NCI-H526 treated with DMSO at 0.1 percent for 48 hours (cell line): ENCODE data around the gene MYL6.
"Not testable (repeated sequence)": the region's sequence is repeated elsewhere in the genome, so short reads cannot be mapped to it uniquely, and the experiment has no call there.

ENCODE experiments used
- DNase-seq: peaks from one replicate; lab custom pipeline; 2025; lab: John Stamatoyannopoulos, UW

Gene MYL6

DNA sequence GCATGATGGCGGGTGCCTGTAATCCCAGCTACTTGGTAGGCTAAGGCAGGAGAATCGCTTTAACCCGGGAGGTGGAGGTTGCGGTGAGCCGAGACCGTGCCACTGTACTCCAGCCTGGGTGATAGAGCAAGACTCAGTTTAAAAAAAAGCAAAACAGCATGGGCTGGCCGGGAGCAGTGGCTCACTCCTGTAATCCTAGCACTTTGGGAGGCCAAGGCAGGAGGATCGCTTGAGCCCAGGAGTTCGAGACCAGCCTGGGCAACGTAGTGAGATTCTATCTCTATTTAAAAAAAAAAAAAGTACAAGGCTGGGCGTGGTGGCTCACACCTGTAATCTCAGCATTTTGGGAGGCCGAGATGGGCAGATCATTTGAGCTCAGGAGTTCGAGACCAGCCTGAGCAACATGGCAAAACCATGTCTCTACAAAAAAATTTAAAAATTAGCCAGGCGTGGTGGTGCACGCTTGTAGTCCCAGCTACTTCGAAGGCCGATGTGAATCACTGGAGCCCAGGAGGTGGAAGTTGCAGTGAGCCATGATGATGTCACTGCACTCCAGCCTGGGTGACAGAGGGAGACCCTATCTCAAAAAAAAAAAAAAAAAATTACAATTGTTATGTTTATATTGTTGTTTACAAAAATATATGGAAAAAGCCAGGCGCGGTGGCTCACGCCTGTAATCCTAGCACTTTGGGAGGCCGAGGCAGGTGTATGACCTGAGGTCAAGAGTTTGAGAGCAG lies 1.5 kb upstream of the MYL6 start:
- not testable (repeated sequence) for DNase-seq

GRCh38 chr12:56157201-56158028 lies 744 bp upstream of the MYL6 start:
- peak; percentile 74 for DNase-seq

DNA sequence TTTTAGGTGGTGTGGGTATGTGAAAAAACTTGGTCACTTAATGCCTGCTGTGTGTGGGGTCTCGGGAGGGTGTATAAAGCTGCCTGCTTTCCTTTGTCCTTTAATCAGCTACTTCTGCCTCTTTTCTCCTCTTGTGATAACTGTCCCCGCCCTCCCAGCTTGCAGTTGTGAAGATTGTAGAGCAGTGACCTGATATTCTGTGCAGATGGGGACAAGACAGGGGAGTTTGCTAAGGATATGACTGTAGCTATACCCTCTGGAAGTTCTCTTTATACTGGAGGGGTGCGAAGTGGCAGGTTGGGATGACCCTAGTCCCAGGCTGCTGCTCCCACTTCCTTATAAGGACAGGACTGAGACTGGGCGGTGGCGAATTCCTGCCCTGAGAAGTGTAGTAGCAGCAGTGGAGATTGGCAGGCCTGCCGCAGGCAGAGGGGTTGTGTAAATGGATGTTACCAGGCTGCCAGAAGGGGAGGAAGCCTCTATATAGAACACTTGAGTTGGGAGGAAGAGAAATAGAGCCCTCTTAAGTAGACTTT lies 835 bp downstream of the MYL6 start:
- no peak for DNase-seq

GRCh38 chr12:56159482-56160192 lies 1.5 kb downstream of the MYL6 start:
- DNase-seq, result no peak

DNA sequence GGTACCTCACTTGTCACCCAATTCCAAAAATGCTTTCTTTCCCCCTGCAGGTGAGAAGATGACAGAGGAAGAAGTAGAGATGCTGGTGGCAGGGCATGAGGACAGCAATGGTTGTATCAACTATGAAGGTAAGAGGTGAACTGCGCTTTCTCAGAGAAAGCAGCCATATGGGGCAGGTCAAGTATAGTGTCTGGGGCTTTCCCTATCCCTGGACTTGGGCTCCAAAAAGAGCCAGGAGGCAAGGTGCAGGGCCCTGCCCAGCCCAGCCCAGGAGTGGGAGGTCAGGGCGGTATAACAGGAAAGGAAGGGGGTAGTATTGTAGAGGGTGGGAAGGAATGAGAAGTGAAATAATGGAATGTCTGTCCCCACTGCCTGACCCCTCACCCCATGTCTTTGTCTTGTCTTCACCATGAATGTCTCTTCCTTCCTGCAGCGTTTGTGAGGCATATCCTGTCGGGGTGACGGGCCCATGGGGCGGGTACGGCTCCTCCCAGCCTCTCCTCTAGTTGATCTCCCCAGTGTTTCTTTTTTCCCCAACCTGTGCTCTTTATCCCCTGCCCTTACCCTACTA lies 2.1 kb downstream of the MYL6 start:
- no peak for DNase-seq

- no peak for DNase-seq
Measured at GRCh38 chr12:56160894-56161689, 2.9 kb downstream of the MYL6 start.

- DNase-seq, result no peak
Measured at GRCh38 chr12:56161690-56162351, 3.7 kb downstream of the MYL6 start.

GRCh38 chr12:56162468-56163290 lies 4.5 kb downstream of the MYL6 start:
- DNase-seq, result no peak

DNA sequence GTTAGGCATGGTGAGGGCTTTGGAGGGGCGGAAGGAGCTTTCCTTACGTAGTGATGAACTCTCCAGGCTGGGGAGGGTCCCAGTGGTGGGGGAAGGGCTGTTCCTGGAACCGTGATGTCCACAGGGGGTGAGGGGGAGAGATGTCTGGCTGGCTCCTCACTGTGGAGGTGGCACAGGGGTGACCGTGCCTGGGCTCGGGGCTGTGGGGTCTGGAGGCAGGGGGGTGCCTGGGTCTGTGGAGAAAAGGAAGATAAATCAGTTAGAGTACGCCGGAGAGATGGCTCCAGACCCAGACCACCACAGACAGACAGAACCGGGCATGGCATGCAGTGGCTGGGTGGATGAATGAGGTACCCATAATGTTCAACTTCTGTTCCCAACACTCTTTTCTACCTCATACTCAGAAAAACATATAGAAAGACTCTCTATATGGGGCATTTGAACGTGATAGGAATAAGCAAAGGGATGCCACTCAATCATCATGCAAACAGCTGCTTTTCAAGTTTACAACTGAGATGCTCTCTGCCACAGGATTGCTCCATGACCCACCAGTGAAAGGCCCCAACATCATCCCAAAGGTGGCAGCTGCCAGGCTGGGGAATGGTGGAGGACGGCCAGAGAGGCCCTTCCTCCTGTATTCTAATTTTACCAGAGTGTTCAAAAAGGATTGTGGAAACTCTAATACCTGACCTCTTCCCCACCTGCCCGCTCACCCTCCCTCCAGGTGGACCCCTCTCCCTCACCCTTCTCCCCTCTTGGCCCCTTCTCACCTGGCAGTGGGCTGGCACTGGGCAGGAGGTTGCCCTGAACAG lies 5.6 kb downstream of the MYL6 start:
- no peak for DNase-seq

- no peak for DNase-seq
Measured at GRCh38 chr12:56164345-56164729, 6.2 kb downstream of the MYL6 start.

DNA sequence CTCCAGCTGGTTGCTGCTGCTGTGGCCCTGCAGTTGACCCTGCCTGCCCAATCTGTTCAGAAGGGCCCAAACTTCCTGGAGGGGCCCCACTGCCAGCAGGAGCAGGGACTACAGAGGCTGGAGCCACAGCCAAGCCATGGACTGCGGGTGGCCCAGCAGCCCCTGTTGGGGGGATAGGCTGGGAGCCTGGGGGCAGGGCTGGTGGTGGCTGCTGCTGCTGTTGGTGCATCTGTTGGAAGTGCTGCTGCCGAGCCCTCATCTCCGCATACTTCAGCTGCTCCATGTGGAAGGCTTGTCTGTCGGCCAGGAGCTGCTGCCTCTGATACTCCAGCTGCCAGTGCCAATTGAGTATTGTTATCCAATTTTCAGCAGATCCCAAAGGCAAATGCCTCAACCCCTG lies 7.2 kb downstream of the MYL6 start:
- no peak for DNase-seq

DNA sequence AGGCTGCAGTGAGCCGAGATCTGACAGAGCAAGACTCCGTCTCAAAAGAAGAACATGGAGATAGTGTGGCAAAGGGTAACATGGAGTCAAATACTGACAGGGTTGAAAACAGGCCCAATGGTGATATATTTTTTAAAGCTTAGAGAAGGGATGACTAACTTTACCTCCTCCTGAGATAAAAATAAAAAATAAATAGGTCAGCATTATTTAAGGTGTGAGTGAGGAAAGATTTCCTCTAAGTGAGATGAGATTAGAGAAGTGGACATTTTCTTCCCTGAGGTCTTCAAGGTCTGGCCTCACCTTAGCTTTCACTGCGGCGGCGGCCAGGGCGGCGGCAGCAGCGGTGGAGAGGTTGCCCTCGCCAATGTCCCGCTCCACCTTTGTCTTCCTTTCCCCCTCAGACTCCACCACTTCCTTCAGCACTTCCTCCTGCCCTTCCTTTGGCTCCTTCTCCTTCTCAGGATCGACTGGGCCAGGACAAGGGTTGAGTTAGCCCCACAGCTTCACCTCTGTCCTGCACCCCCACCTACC lies 11.1 kb downstream of the MYL6 start:
- DNase-seq, result no peak

DNA sequence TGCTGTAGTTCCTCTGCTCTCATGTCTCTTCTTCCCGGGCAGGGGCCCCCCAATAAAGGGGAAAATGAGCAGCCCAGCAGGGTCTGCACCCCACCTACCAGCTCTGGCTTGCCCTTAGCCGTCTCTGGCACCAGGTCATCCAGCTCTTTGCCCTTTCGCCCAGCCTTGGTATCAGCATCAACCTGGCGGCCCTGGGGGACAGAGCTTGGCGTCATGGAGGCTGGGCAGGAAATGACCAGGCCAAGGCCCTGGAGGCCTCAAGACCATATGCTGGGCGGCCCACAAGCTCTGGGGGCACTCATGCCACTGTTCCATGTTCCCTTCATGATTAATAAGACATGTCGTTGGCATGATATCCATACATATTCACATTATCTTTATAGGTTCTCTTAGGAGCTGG lies 14.7 kb downstream of the MYL6 start:
- no peak for DNase-seq

DNA sequence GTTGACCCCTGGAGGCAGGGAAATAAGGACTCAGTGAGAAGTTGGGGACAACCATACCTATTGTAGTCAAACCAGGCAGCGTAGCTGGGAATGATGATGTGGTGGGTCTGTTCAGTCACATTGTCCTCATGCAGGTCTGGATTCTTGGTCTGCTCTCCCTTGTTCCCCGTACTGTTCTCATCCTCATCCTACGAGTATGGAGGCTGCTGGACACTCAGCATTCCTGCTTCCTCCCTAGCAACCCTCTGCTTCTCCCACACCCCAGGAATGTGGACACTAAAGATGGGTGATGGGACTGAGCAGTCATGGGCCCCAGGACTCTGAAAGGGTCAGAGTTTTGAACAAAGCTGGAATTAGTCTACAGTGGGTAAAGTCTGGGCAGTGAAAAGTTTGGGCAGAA lies 20.2 kb downstream of the MYL6 start:
- DNase-seq, result no peak

DNA sequence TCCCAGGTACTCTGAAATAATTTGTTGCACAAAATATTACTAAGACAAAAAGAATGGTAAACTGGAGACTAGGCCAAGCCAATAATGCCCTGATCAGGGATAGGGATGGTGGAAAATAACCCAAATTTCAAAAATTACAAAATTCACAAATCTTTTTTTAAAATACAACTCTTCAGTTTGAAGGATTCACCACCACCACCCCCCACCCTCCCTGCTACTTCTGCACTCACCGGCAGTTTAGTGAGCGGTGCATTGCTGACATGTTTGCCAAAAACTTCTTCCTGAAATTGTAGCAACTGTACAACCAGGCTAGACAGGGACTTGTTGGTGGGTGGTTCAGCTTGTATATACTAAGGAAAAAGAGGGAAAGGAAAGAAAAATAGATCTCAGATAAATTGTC lies 28.8 kb downstream of the MYL6 start:
- no peak for DNase-seq

DNA sequence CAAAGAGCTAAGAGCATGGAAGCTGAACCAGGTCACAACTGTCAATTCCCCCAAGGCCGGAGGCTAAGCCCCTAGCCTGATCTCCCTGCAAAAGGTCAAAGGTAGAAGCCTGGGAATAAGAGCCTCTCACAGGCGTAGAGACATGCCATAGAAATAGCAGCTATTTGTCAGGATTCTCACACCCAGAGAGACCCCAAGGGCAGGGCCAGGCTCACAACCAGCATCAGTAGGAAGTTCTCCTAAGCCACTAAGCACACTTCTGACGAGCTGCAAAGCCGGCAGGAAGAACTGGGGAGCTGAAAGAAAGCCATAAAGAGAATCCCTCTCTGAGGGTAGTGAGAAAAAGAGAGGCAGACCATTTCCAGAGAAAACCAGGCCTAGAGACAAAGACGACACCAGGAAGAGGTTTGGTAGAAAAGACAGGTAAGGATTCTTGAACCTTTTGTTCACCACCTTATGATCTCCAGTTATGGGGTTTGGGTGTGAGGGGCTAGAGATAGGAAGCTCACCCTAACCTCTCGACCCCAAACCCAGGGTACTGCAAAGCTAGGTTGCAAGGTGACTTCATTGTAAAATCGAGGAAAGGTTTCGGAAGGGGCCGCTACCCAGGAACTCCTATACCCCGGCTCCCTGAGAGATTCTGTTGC lies 30.1 kb downstream of the MYL6 start:
- DNase-seq, result no peak

DNA sequence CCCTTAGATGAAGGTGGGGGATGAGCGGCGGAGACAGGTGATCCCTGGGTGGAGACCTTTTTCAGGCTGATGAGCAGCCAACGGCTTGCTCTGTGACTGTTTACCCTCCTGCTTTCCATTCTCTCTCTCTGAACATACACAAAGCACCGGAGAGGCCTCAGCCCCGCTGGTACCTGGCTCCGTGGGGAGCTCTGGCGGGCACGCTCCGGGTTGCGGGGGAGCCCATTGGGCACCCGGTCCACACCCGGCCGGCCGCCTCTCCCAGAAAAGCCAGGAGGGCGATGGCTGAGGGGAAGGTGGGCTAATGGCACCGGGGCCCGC lies 30.6 kb downstream of the MYL6 start:
- peak; percentile 17 for DNase-seq

GRCh38 chr12:56189099-56189917 lies 31.1 kb downstream of the MYL6 start, which contains the start of gene SMARCC2:
Gene SMARCC2 (minus strand): TSS chr12:56189483. CDS start chr12:56189461, 22 bp downstream.
- DNase-seq, result peak; percentile 81
